ENCODE results near the gene IGSF5.
"Not testable (repeated sequence)": the region's sequence is repeated elsewhere in the genome, so short reads cannot be mapped to it uniquely, and the experiment has no call there.

DNA sequence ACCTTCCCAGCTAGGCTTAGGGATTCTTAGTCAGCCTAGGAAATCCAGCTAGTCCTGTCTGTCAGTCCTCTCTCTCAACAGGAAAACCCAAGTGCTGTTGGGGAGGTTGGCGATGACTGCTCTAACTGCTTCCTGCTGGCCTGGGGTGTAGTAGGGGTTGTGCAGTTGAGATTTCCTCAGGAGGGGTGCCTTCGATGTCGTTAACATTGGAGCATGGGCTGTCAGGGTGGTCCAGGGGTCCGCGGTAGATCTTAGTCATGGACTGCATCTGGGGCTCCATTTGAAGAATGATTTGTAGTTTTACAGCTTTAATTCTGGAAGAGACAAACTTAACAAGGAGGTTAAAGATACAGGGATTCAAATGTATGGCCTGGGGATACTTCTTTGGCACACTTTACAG lies 5.5 kb upstream of the IGSF5 start:
- not testable (repeated sequence) for TF ChIP-seq CTCF (IDR thresholded peaks at IDR 0.05 in 2 of 3, conservative IDR thresholded peaks at IDR 0.05 in 1 of 3; ENCODE audit: insufficient read depth in 2 of 3, low read depth in 1 of 3, low read length in 3 of 3); KLF1 (tag; IDR thresholded peaks at IDR 0.05); EZH2 (IDR thresholded peaks at IDR 0.05; ENCODE audit: borderline replicate concordance, low read depth, low read length); ELK1 (CRISPR knock-in tag; IDR thresholded peaks at IDR 0.05); YY1 (IDR thresholded peaks at IDR 0.05; ENCODE audit: borderline replicate concordance in 1 of 3, control insufficient read depth in 1 of 3, extremely low read depth in 1 of 3, insufficient read depth in 3 of 3, insufficient read length in 1 of 3, insufficient replicate concordance in 2 of 3, low read depth in 1 of 3, low read length in 2 of 3); KAT8 (IDR thresholded peaks at IDR 0.05; ENCODE audit: low read depth); GABPA (tag; conservative IDR thresholded peaks at IDR 0.05; ENCODE audit: low read depth); POLR2AphosphoS5 (IDR thresholded peaks at IDR 0.05; ENCODE audit: control insufficient read depth, insufficient read depth, low read depth, low read length); NR1H2 (CRISPR knock-in tag; IDR thresholded peaks at IDR 0.05); ATF2 (CRISPR knock-in tag; IDR thresholded peaks at IDR 0.05); HCFC1 (IDR thresholded peaks at IDR 0.05; ENCODE audit: low read depth, low read length)
